ENCODE measurements around the gene HOMER2. TPM values are rescaled to one million over a fixed set of nuclear protein-coding genes. Genes with fewer than 3 reads are reported as not detected.
"Not testable (repeated sequence)": the region's sequence is repeated elsewhere in the genome, so short reads cannot be mapped to it uniquely, and the experiment has no call there.

HOMER2 gene
- total RNA-seq, 1 donor from 2014 or later: 32.1 TPM

DNA sequence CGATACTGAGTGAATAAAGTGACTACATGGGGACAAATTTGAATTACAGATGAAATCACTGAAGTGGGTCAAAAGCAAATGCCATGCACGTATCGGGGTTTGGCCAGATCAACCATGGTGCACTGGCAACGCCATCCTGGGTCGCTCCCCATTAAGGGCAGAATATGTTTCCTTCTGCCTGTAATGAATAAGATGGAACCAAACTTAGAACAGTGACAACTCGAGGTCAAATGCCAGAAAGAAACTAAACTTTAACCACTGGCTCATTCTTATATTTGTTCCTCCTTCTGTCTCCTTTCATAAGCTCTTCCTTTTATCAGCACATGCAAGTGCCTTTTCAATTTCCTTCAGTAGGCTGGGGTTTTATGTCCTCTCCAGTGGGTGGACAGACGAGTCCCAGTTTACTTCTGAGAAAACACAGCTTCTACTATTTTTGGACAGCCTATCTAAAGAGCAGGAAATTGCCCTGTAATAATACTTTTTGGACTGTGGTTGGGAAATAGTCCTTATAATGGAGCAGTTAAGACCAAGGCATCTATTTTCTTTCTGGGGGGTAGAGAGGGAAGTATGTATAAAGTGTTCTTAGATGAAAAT is 81.7 kb downstream of the HOMER2 start:
- peaks cover 7% of the 10 kb centered on the region for H3K27me3 Mint-ChIP-seq
- H3K4me1 Mint-ChIP-seq: no peaks in the 10 kb centered on the region
- no peak overlapping the region for H3K4me3 Mint-ChIP-seq
- H3K9me3 Mint-ChIP-seq: no peaks in the 10 kb centered on the region
- no peaks in the 10 kb centered on the region for H3K36me3 Mint-ChIP-seq (ENCODE audit: low read depth)
- H3K27ac Mint-ChIP-seq: no peak overlapping the region
- no peak for DNase-seq
- intact Hi-C loops (cut with micrococcal nuclease): no loop called here

DNA sequence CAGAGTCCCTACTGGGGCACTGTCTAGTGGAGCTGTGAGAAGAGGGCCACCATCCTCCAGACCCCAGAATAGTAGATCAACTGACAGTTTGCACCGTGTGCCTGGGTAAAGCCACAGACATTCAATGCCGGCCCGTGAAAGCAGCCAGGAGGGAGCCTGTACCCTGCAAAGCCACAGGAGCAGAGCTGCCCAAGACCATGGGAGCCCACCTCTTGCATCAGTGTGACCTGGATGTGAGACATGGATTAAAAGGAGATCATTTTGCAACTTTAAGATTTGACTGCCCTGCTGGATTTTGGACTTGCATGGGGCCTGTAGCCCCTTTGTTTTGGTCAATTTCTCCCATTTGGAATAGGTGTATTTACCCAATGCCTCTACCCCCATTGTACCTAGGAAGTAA is 86.5 kb downstream of the HOMER2 start:
- H3K4me3 Mint-ChIP-seq; H3K9me3 Mint-ChIP-seq; H3K27me3 Mint-ChIP-seq; DNase-seq; intact Hi-C loops (cut with micrococcal nuclease); H3K36me3 Mint-ChIP-seq (ENCODE audit: low read depth); H3K4me1 Mint-ChIP-seq; H3K27ac Mint-ChIP-seq: not testable (repeated sequence)

DNA sequence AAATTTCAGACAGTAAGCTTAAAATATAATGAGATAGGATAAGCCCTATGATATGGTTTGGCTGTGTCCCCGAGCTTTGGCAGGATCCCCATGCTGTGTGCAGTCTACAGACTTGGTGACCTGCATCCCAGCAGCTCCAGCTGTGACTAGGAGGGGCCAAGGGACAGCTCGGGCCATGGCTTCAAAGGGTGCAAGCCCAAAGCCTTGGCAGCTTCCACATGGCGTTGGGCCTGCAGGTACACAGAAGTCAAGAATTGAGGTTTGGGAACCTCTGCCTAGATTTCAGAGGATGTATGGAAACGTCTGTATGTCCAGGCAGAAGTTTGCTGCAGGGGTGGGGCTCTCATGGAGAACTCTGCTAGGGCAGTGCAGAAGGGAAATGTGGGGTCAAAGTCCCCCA is 86.9 kb downstream of the HOMER2 start:
- H3K4me3 Mint-ChIP-seq; H3K4me1 Mint-ChIP-seq; H3K27me3 Mint-ChIP-seq; intact Hi-C loops (cut with micrococcal nuclease); H3K27ac Mint-ChIP-seq; H3K9me3 Mint-ChIP-seq; H3K36me3 Mint-ChIP-seq (ENCODE audit: low read depth); DNase-seq: not testable (repeated sequence)

DNA sequence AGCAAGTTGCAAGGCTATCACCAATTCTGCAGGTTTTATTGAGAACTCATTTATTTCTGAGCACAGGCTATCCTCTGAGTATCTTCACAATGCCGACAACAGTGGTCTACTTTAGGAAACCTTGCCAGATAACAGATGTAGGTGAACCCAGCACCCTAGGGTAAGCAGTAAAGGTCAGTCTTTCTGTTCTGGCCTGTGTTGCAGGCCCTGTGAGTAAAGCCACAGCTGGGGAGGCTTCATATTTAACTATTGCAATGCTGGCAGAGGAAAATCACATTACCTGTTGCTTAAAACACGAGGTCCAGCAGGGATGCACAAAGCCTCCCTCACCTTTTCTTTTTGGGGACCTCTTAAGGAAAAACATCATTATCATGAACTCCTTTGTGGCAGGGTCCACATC is 87.6 kb downstream of the HOMER2 start:
- intact Hi-C loops (cut with micrococcal nuclease): no loop called here
- Mint-ChIP-seq H3K27ac (no peak overlapping the region), H3K27me3 (peaks cover 10% of the 10 kb centered on the region), H3K4me1 (peaks cover 2% of the 10 kb centered on the region), H3K9me3 (no peaks in the 10 kb centered on the region), H3K36me3 (ENCODE audit: low read depth) (no peaks in the 10 kb centered on the region), H3K4me3 (no peak overlapping the region)
- DNase-seq: no peak

DNA sequence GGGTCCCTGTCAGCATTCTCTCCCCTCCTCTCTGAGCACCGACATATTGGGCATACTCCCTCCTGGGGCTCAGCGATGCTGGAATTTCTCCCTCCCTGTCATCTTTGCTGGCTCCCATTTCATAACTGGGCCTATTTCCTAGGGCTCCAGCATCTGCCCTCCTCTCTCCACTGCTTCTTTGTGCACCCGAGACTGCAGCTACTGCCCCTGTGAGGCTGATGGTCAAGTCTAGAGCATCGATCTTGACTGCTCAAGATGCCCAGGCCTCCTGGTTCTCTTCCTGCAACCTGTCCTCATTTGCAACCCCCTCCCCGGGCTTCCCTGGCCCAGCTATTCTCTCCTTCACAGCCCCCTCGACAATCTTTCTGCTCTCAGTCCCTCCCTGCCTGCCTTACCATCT is 89.6 kb downstream of the HOMER2 start:
- DNase-seq: no peak
- Mint-ChIP-seq H3K27ac (no peak overlapping the region), H3K4me3 (no peak overlapping the region), H3K4me1 (peaks cover 2% of the 10 kb centered on the region), H3K27me3 (peaks cover 8% of the 10 kb centered on the region), H3K36me3 (ENCODE audit: low read depth) (no peaks in the 10 kb centered on the region), H3K9me3 (no peaks in the 10 kb centered on the region)
- intact Hi-C loops (cut with micrococcal nuclease): no loop called here

DNA sequence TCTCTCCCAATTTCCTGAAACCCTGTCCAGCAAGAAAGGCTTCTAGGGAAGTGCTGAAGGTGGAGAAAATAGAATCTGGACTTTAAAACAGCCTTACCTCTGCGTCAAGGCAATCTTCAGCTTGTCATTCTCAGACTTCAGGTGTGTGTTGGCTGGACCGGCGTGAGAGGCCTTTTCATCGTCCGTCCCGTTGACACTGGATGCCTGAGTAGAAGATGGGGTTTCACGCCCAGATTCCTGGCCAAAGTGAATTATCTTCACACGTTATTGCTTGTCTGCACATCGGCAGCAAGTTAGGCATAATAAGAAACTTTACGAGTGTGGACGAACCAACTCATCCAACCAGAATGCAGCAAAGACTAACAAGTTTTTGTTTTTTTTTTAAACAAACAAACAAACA is 93.6 kb downstream of the HOMER2 start:
- no peaks in the 10 kb centered on the region for H3K36me3 Mint-ChIP-seq (ENCODE audit: low read depth)
- H3K4me3 Mint-ChIP-seq: no peak overlapping the region
- H3K9me3 Mint-ChIP-seq: no peaks in the 10 kb centered on the region
- H3K4me1 Mint-ChIP-seq: peaks cover 7% of the 10 kb centered on the region
- intact Hi-C loops (cut with micrococcal nuclease): no loop called here
- no peak overlapping the region for H3K27ac Mint-ChIP-seq
- peaks cover 5% of the 10 kb centered on the region for H3K27me3 Mint-ChIP-seq
- DNase-seq: no peak

DNA sequence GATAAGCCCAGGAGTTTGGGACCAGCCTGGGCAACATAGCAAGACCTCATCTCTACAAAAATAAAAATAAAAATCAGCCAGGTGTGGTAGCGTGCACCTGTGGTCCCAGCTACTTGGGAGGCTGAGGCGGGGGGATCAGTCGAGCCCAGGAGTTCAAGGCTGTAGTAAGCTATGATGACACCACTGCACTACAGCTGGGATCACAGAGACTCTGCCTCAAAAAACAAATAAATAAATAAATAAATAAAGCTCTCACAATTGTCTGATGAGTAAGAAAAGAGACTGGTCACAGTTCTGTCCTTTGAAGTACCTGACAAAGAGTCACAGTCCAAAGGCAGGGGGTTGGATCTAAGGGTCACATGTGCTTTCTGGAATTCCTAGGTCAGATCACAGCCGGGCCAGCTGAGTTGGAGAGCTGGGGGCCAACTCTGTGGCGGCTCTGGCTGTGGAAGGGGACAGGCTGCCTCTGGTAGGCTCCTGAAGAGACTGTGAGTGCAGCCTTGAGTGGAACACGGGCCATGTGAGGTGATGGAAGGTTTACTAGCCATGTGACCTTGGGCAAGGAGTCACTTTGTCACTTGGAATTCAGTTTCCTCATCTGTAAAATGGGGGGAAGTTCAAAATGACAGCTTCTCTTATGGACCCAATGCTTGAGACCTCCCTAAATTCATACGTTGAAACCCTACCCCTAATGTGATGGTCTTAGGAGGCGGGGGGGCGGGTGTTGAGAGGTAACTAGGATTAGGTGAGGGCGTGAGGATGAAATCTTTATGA is 95.9 kb downstream of the HOMER2 start:
- peaks cover 7% of the 10 kb centered on the region for H3K4me1 Mint-ChIP-seq
- intact Hi-C loops (cut with micrococcal nuclease): no loop called here
- DNase-seq: no peak
- no peak overlapping the region for H3K27ac Mint-ChIP-seq
- H3K9me3 Mint-ChIP-seq: no peaks in the 10 kb centered on the region
- H3K27me3 Mint-ChIP-seq: peaks cover 2% of the 10 kb centered on the region
- H3K4me3 Mint-ChIP-seq: no peak overlapping the region
- H3K36me3 Mint-ChIP-seq (ENCODE audit: low read depth): peaks cover 2% of the 10 kb centered on the region

DNA sequence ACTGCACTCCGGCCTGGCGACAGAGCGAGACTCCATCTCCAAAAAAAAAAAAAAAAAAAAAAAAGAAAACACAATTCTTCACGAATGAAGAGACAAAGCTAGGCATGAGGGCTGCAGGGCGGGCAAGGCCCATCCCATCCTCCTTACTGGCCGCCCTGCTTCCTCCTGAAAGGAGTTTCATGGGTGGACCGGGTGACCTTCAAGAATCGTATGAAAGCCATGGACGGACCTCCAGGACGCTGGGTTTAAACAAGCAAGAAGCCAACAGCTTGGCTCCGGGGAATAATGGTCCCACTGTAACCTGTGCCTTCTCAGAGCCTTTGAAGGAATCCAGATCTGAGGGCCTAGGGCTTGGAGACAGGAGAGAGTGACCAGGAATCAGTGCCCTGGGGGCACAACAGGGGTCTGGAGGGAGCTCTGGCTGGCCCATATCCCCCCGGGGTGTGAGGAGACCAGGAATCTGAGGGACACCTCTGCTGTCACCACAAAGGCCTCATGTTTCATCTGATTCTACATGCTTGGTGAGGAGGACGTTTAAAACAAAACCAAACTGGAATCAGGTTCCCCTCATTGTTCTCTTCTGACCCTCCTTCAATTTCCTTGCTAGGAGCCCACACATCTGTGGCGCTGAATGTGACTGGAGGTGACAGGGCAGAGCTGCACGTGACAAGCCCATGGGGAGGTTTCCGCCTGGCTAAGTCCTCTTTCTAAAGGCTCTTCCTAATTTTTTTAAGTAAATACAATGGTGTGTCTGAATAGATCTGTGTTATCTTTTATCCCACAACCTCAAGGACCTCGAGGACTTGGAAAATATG is 97.0 kb downstream of the HOMER2 start:
- Mint-ChIP-seq H3K27me3 (peaks cover 2% of the 10 kb centered on the region), H3K4me3 (no peak overlapping the region), H3K27ac (no peak overlapping the region), H3K4me1 (peaks cover 5% of the 10 kb centered on the region), H3K9me3 (no peaks in the 10 kb centered on the region), H3K36me3 (ENCODE audit: low read depth) (peaks cover 2% of the 10 kb centered on the region)
- intact Hi-C loops (cut with micrococcal nuclease): no loop called here
- DNase-seq: no peak

DNA sequence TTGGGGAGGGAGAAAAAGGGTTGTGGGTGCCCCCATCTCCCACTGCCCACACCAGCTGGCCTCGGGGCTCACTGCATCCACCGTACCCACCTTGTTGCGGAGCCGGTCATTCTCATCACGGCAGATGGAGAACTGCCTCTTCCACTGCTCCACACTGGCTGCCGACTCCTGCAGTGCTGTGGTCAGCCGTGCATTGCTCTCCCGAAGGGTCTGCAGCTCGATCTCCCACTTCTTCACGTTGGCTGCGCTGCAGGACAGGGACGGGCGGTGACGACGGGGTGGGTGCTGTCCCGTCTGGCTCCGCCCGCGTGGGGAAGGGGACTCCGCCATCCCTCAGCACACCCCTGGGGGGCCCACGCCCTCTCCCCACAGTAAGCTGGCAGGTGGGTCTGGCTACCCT is 98.0 kb downstream of the HOMER2 start:
- H3K9me3 Mint-ChIP-seq: no peaks in the 10 kb centered on the region
- H3K36me3 Mint-ChIP-seq (ENCODE audit: low read depth): peaks cover 3% of the 10 kb centered on the region
- H3K4me1 Mint-ChIP-seq: peaks cover 9% of the 10 kb centered on the region
- H3K27ac Mint-ChIP-seq: no peak overlapping the region
- no peak overlapping the region for H3K4me3 Mint-ChIP-seq
- no peak for DNase-seq
- H3K27me3 Mint-ChIP-seq: no peaks in the 10 kb centered on the region
- intact Hi-C loops (cut with micrococcal nuclease): no loop called here

DNA sequence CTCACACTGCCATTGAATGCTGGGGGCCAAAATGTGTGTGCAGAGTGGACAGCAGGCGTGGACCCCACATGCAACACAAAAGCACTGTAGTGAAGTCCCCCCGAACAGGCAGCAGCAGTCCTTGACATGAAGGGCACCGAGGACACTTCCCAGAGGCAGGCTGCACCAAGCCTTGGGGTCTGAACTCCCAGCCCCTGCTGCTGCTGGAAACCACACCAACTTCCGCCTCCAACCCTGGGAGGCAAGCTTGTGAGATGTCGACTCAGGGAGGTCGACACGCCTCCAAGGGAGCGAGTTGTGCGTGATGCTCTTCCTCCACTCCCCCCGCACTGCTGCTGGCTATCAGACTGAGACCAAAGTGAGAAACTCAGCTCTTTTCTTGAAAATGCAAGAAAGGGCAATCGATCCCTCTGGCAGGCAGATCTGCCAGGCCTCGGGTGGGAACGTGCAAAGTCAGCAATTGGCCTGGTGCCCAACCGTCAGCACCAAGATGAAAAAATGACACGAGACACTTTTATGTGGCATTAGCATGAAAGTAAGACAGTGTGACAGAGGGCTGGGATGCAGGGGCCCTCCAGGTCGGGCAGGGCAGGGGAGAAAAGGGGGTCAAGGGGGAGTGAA is 99.5 kb downstream of the HOMER2 start:
- Mint-ChIP-seq H3K27ac (no peak overlapping the region), H3K27me3 (no peaks in the 10 kb centered on the region), H3K9me3 (no peaks in the 10 kb centered on the region), H3K4me3 (no peak overlapping the region), H3K36me3 (ENCODE audit: low read depth) (peaks cover 4% of the 10 kb centered on the region), H3K4me1 (peaks cover 12% of the 10 kb centered on the region)
- DNase-seq: no peak
- intact Hi-C loops (cut with micrococcal nuclease): no loop called here

DNA sequence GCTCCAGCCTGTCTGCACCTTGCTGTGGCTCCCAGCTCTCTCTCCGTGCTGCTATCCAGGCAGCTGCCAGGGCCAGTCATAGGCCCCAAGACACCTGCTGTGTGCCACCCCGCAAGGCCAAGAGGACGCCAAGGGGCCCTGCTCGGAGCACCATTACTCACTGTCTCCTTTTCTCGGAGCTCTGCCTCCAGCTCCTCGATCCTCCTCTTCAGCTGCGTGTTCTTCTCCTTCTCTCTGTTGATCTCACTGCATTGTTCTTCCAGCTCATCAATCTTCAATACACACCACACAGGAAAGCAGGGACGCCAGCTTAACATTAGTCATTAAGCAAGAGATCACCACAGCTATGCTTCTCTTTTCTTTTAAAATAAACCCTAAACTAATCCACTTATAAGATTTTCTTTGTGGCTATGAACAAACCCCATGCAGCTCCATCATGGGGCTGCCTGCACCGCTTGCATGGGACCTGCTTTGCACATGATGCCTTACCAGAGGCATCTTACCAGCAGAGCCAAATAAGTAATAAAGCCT is 100.5 kb downstream of the HOMER2 start:
- Mint-ChIP-seq H3K9me3 (no peaks in the 10 kb centered on the region), H3K27ac (no peak overlapping the region), H3K27me3 (no peaks in the 10 kb centered on the region), H3K4me3 (no peak overlapping the region), H3K36me3 (ENCODE audit: low read depth) (peaks cover 4% of the 10 kb centered on the region), H3K4me1 (peaks cover 12% of the 10 kb centered on the region)
- DNase-seq: no peak
- intact Hi-C loops (cut with micrococcal nuclease): no loop called here

DNA sequence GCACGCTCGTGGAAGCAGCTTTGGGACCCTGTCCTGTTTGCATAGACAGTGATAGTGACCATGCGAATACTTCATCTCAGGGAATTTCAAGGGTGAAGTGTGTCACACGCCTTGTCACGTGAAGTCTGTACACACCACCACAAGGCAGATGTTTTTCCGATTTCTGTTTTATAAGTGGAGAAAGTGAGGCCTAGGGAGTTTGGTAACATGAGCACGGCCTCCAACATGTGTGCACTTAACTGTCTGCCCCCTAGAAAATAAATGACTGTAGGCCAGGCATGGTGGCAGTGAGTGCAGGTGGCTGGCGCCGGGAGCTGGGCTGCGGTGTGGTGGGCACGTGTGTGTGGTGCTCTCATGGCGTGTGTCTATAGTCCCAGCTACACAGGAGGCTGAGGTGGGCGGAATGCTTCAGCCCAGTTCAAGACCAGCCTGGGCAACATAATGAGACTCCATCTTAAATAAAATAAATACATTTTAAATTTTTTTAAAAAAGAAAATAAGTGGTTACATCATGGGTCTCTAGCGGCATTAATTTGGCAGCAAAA is 101.1 kb downstream of the HOMER2 start:
- Mint-ChIP-seq H3K9me3 (no peaks in the 10 kb centered on the region), H3K4me3 (no peak overlapping the region), H3K36me3 (ENCODE audit: low read depth) (peaks cover 4% of the 10 kb centered on the region), H3K27ac (no peak overlapping the region), H3K4me1 (peaks cover 14% of the 10 kb centered on the region), H3K27me3 (peaks cover 3% of the 10 kb centered on the region)
- intact Hi-C loops (cut with micrococcal nuclease): no loop called here
- DNase-seq: no peak

DNA sequence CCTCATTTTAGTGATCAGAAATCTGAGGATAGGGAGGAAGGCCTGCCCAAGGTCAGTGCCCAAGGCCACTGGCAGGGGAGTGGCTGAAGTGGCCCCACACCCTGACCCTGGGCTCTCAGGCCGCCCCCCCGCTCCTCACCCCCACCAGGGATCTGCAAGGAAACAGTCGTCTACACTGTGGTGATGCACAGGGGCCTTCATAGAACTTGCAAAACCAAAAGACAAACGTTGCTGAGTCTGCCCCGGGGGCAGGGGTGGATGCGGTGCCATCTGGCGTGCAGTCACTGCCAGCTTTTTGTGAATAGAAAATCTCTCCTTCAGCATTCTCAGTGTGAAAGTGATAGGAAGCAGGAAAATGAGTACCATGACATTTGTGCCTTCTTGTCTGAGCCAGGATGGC is 101.8 kb downstream of the HOMER2 start:
- intact Hi-C loops (cut with micrococcal nuclease): no loop called here
- Mint-ChIP-seq H3K27ac (no peak overlapping the region), H3K27me3 (peaks cover 5% of the 10 kb centered on the region), H3K4me3 (no peak overlapping the region), H3K4me1 (peaks cover 9% of the 10 kb centered on the region), H3K36me3 (ENCODE audit: low read depth) (peaks cover 4% of the 10 kb centered on the region), H3K9me3 (no peaks in the 10 kb centered on the region)
- no peak for DNase-seq
